ENCODE measurements around the gene ZNF35. TPM values are rescaled to one million over a fixed set of nuclear protein-coding genes. Genes with fewer than 3 reads are reported as not detected.
A peak's percentile ranks its signal among the peaks of the same experiment; 100 is the strongest.

ZNF35 gene
- total and polyA plus RNA-seq, 4 donors: 1.2 to 4.9 (median 1.7) TPM

GRCh38 chr3:44654039-44654438, 5.5 kb downstream of the ZNF35 start:
- 98% methylated on average over 5 of the region's 5 CpGs for WGBS
- peaks cover 0 to 5% (median 2%) of the 10 kb centered on the region in 4 donors for H3K4me1 ChIP-seq (ENCODE audit: control insufficient read depth in 4 of 4, insufficient read depth in 4 of 4, low read length in 3 of 4)
- peaks cover 11 to 24% (median 17%) of the 10 kb centered on the region in 4 donors for H3K9me3 ChIP-seq (ENCODE audit: control insufficient read depth in 4 of 4, low read length in 3 of 4)
- TF ChIP-seq RAD21 (IDR thresholded peaks at IDR 0.05): no peak
- TF ChIP-seq HNF4A (conservative IDR thresholded peaks at IDR 0.05): no peak
- TF ChIP-seq SP1 (IDR thresholded peaks at IDR 0.05): no peak
- TF ChIP-seq GABPA (IDR thresholded peaks at IDR 0.05 in 1 of 2, conservative IDR thresholded peaks at IDR 0.05 in 1 of 2): no peak
- no peak for TF ChIP-seq ATF3 (IDR thresholded peaks at IDR 0.05)
- TF ChIP-seq YY1 (IDR thresholded peaks at IDR 0.05): no peak
- TF ChIP-seq FOXA1 (IDR thresholded peaks at IDR 0.05): no peak
- no peak for TF ChIP-seq NR2F2 (IDR thresholded peaks at IDR 0.05)
- no peak for TF ChIP-seq EGR1 (IDR thresholded peaks at IDR 0.05; ENCODE audit: low read depth in 2 of 2)
- TF ChIP-seq RXRA (IDR thresholded peaks at IDR 0.05): no peak
- no peak for TF ChIP-seq CTCF (IDR thresholded peaks at IDR 0.05; ENCODE audit: low read depth, low read length, missing input control)
- TF ChIP-seq MAX (IDR thresholded peaks at IDR 0.05): no peak
- no peak for TF ChIP-seq HNF4G (IDR thresholded peaks at IDR 0.05)
- no peak for TF ChIP-seq FOXA2 (IDR thresholded peaks at IDR 0.05)
- no peak for TF ChIP-seq TAF1 (conservative IDR thresholded peaks at IDR 0.05)
- TF ChIP-seq REST (IDR thresholded peaks at IDR 0.05): no peak
- TF ChIP-seq JUND (IDR thresholded peaks at IDR 0.05): no peak
- no peak overlapping the region for H3K9ac ChIP-seq (ENCODE audit: low read depth in 1 of 2, low read length in 2 of 2)
- no peak overlapping the region for H3K27ac ChIP-seq (ENCODE audit: low read depth in 1 of 2, low read length in 2 of 2)
- H3K4me3 ChIP-seq (ENCODE audit: low read depth in 1 of 3, low read length in 3 of 3): no peak overlapping the region
- H3K27me3 ChIP-seq (ENCODE audit: control insufficient read depth in 4 of 4, insufficient read depth in 4 of 4, low read length in 3 of 4): no peaks in the 10 kb centered on the region
- no peak for DNase-seq (ENCODE audit: low spot score)
- H3K36me3 ChIP-seq (ENCODE audit: control insufficient read depth in 4 of 4, insufficient read depth in 3 of 4, low read depth in 1 of 4, low read length in 3 of 4): peaks cover 9 to 58% (median 50%) of the 10 kb centered on the region in 4 donors

- 97% methylated on average over 7 of the region's 7 CpGs for whole genome bisulfite sequencing
- Histone ChIP-seq H3K9me3 (ENCODE audit: control insufficient read depth in 4 of 4, low read length in 3 of 4) (peaks cover 22 to 42% (median 33%) of the 10 kb centered on the region in 4 donors), H3K4me1 (ENCODE audit: control insufficient read depth in 4 of 4, insufficient read depth in 4 of 4, low read length in 3 of 4) (no peaks in the 10 kb centered on the region), H3K27ac (ENCODE audit: low read depth in 1 of 2, low read length in 2 of 2) (no peak overlapping the region), H3K4me3 (ENCODE audit: low read depth in 1 of 3, low read length in 3 of 3) (peak overlapping the region in 2 of 3 donors; percentile 8 to 24), H3K27me3 (ENCODE audit: control insufficient read depth in 4 of 4, insufficient read depth in 4 of 4, low read length in 3 of 4) (no peaks in the 10 kb centered on the region), H3K9ac (ENCODE audit: low read depth in 1 of 2, low read length in 2 of 2) (no peak overlapping the region), H3K36me3 (ENCODE audit: control insufficient read depth in 4 of 4, insufficient read depth in 3 of 4, low read depth in 1 of 4, low read length in 3 of 4) (peaks cover 10 to 47% (median 42%) of the 10 kb centered on the region in 4 donors)
- no peak for TF ChIP-seq GABPA (IDR thresholded peaks at IDR 0.05 in 1 of 2, conservative IDR thresholded peaks at IDR 0.05 in 1 of 2)
- no peak for TF ChIP-seq RAD21 (IDR thresholded peaks at IDR 0.05)
- no peak for TF ChIP-seq ZBTB33 (IDR thresholded peaks at IDR 0.05)
- TF ChIP-seq YY1 (IDR thresholded peaks at IDR 0.05): no peak
- no peak for TF ChIP-seq HNF4A (conservative IDR thresholded peaks at IDR 0.05)
- TF ChIP-seq HNF4G (IDR thresholded peaks at IDR 0.05): no peak
- no peak for DNase-seq (ENCODE audit: low spot score)
Observed at GRCh38 chr3:44659015-44659414, 10.5 kb downstream of the ZNF35 start.

All from liver (tissue), 9 donors.